GM18951 (cell line): Measurements from ENCODE around the gene TRAK1.

Source experiments
- POLR2A ChIP-seq: IDR thresholded peaks from 4 replicates; pipeline ENCODE4 v1.6.1; 2011; ENCODE audit warnings: mild to moderate bottlenecking; ENCODE audit not compliant: insufficient read length, insufficient read depth; ENCODE audit errors: extremely low read depth
- in situ Hi-C: fragments of 300-500 bp; cut with MboI; formaldehyde crosslinking; loops from one replicate; pipeline ENCODE4 v1.12.0; 2022; ENCODE audit warnings: low sequenced_read_pairs, mixed read lengths, inconsistent platforms; ENCODE audit not compliant: unreplicated experiment

The TRAK1 gene

DNA sequence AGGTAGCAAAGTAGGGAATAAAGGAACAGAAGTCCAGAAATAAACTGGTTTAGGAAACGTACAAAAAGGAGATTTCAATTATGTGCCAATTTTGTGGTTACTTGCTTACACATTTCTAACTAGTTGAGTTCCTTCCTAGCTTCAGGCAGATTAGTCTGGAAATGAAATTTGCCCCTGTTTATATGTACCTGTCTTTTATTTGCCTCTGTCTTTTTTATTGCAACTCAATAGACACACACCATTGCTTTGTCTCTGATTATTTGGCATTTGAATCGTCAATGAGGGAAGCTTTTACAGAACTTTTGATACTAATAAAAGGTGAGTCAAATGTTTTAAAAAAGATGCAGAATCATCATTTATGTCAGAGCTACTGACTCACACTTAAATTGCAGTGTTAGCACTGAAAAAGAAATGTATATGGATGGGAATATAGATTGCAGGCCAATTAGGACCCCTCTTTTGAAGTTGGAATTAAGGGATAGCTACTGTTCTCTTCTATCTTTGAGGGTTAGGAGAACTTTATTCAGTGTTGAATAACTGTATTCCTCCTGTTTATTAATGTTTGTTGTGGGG, 60.5 kb downstream of the TRAK1 start:
- no peak for TF ChIP-seq POLR2A
- in situ Hi-C loops = no loop called here

DNA sequence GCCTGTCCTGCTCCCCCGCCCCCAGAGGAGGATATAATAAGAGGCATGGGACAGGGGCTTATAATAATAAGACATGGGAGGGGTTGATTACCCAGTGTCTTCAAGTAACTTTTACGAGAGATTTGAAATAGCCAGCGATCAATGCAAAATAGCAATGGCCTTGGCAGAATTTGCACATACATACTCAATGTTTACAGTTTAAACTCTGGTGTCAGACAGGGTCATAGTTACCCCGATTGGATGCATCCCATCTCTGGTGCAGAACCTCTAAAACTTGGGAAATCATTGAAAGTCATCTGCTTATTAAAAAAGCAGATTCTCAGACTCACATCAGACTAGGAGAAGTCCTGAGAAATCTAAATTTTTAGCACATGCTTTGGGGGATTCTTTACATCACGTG, 61.0 kb downstream of the TRAK1 start:
- in situ Hi-C loops = no loop called here

DNA sequence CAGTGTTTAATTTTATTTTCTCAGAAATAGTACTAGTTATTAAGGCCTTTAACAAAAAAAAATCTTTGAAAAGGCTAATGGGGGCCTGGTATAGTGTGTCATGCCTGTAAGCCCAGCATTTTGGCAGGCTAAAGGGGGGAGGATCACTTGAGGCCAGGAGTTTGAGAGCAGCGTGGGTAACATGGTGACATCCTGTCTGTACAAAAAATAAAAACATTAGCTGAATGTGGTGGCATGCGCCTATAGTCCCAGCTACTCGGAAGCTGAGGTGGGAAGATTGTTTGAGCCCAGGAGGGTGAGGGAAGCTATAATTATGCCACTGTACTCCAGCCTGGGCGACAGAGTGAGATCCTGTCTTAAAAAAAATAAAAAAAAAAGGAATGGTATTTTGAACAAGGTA, 61.9 kb downstream of the TRAK1 start:
- TF ChIP-seq POLR2A = no peak
- in situ Hi-C loops = no loop called here

More for the DNA sequence above, 61.0 kb downstream of the TRAK1 start:
- TF ChIP-seq POLR2A = no peak

DNA sequence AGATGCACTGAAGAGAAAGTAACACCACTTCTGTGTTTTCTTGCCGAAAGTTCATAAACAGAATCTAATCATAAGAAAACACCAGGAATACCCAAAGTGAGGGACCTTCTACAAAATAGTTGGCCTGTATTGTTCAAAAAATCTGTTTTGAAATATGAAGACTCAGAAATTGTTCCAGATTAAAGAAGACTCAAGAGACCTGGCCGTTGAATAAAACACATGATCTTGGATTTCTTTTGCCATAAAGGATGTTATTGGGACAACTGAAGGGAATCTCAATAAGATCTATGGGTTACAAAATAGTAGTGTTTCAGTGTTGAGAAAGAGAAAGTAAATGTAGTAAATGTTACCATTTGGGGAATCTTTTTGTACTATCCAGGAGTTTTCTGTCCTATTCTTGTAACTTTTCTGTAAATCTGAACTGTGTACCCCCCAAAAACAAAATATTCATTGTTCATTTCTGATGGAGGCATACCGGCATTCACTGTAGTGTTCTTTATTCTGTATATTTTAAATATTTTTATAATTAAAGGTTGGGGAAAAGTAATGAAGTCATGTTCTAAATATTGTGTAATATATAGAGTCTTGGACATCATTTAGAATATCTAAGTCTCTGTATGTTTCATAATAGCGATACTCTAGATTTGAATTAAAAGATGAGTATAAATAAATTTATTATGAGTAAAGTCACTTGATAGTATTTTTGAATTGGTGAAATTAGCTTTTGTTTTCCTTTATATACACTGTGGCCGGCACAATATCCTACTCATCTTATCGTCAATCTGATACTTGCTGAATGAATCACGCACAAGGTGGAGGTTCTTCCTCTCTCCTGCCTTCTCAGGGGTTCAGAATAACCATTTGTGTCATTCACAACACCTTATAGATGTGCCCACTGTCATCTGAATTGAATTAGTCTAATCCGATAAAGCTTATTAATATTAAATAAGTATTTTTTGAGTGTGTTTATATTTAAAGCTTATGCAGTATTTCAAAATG, 66.7 kb downstream of the TRAK1 start:
- no peak for TF ChIP-seq POLR2A
- in situ Hi-C loops = no loop called here

DNA sequence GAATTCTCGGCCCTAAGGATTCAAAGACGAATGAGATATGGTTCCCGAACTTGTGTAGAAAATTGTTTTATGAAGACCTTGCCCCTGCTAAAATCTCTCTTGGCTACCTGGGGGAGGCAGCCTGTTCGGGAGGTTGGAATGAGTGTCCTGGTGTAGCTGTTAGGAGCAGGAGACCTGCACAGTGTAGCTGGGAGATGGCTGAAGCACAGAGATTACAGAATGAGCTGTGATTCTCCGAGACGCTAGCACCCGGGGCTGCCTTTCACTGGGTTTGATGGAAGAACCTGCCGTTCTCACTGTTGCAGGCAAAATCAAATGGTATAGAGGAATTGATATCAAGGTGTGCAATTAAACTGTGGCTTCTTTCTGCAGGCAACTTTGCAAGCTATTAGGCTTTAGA, 68.0 kb downstream of the TRAK1 start:
- TF ChIP-seq POLR2A = no peak
- in situ Hi-C loops = no loop called here

DNA sequence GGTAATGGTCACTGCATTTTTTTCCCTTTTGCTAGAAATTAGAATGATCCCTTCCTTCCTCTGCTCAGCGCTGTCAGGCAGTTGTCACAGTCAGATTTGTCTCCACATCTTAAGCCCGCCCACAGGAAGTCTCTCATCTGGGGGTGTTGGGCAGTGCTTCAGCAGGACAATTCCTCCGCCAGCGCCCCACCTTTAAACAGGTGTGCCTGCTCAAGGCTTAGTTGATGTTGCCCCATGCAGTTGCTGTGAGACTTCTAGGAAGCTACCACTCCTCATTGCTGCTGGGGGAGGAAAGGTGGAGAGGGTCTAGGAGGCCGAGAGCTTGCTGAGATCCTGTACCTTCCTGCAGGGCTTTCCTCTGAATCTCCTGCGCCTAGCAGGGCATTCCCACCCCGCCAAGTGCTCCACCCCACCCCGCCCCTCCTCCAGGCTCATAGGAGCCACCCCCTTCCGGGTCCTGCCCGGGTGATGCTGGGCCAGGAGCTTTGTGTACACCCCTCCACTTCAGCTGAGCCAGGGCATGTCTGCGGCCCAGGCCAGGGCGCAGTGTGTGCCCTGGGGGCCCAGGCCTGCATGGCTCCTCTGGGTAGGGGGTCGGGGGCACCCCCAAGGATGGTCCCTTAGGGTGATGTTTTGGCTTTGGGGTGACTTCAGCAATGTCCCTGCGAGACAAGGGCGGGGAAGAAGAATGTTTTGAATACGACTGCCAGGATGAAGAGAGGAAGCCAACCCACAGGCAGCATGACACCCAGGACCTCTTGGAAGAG, 68.7 kb downstream of the TRAK1 start:
- in situ Hi-C loops = no loop called here
- TF ChIP-seq POLR2A = no peak

DNA sequence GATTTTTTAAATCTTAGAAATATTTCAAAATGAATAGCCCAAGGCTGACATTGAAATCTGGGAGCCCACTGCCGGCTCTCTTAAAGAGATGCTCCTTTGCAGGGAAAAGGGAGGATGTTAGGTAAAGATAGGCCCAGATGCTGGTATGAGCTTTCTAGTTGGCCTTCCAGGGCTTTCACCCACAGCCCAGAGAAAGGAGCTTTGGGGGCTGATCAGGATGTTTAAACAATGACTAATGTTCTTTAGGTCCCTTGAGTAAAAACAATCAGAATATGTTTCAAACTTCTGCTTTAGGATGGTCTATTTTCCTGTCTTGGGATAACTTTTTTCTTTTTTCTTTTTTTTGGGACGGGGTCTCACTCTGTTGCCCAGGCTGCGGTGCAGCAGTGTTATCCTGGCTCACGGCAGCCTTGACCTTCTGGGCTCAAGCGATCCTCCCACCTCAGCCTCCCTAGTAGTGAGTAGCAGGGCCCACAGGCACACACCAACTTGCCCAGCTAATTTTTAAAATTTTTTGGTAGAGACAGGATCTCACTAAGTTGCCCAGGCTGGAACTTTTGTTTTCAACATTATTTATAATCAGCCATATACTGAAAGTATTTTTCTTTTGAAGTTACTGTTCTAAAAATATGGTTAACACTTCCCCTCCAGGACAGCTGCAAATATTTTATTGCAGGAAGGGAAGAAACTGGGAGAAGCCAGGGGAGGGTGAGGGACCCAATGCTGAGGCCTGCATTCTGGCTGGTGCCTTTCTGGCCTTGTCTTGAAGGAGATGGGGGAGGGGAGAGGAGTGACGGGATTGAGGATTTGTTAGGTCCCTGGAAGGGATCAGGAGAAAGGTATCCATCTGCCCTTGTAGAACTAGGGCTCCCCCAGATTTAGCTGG, 70.1 kb downstream of the TRAK1 start:
- no peak for TF ChIP-seq POLR2A
- in situ Hi-C loops = no loop called here

DNA sequence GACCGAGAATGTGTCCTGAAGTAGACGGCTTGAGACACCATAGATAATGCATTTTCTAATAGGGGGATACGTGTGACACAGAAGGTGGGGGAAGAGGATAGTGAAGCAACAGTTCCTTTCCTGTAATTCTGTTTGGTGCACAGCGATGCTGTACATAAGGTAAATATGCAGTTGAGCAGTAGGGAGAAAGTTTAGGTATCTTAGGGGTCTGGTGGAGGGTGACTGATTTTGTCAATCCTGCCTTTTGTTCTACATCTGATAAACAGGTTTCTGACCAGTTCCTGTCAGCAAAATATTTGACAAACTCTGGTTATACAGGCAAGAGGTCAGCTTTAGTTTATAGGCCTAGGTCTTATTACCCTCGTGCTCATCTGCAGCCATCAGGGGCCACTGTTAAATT, 71.3 kb downstream of the TRAK1 start:
- in situ Hi-C loops = no loop called here
- TF ChIP-seq POLR2A = no peak

DNA sequence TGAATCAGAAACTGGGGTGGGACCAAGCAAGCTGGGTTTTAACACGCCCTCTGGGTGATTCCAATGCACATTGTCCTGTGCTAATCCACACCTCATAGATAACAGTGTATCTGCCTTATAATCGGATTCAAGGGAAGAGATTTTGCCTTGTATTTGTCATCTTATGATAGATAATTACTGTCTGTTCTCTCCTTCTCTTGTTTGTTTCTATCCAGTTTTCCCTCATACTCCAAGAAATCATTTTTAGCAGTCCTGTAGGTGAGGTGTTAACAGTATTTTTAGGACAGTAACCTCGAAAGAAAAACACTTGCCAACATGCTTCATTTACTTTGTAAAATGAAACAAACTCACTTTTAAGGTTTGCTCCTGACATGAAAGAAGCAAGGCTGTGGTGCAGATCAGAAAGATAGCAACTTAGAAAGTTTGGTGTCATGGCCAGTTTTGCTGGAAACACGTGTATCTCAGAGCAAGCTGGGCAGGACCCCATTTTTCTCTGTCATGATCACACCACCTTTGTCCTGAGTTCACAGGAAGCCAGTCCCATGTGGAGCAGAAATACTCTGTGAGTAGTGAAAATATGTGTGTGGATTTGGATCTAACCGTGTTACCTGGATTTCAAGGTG, 72.6 kb downstream of the TRAK1 start:
- no peak for TF ChIP-seq POLR2A

DNA sequence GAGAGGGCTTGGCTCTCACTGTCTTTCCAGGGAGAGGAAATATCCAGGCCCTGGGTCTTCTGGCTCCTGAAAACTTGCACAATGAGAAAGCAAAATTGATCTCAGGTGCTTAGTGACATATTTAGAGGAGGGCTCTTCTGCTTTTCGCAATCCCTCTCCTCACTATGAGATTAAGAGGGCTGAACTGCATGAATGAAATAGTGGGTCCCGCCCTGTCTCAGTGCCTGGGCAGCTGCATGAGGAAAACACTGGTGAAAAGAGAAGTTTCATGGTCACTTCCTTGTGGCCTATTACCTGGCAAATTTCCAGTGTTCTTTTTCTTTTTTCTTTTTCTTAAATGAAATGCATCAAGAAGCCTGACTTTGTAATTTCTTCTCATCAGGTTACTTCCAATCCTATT, 73.5 kb downstream of the TRAK1 start:
- in situ Hi-C loops = no loop called here

More for the DNA sequence above, 72.6 kb downstream of the TRAK1 start:
- in situ Hi-C loops = no loop called here

DNA sequence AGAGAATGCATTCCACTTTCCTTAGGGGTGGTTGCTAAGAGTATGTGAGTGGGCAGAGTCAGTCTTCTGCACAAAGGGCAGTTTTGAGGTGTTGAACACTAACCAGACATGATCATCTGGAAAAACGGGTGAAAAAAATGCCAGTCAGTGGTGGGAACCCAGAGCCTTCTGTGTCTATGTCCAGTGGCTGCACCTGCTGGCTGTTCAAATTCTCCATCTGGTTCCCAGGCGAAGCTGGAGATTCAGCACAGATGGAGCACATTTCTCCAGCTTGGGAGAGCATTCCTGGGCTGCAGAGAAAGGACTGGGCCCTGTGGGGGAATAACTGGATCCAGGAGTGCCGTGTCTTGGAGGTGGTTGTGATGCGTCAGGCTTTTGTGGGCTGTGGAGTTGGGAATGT, 74.1 kb downstream of the TRAK1 start:
- no peak for TF ChIP-seq POLR2A
- in situ Hi-C loops = no loop called here

More for the DNA sequence above, 73.5 kb downstream of the TRAK1 start:
- TF ChIP-seq POLR2A = no peak

DNA sequence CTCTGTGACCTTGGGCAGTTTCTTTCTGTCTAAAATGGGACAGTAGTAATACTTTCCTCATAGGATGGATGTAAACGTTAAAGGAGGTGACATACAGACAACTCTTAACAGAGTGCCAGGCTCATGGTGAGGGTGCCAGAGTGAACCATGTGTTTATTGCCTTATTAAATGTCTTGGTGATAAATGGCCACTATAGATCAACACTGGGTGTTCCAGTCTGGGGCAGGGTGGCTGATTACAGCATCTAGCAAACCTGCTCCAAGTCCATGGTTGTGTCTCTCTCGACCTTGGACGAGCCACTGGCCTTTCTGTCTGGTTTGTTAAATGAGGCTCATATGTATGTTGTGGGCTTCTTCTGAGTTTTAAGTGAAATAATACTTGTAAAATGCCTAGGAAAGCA, 75.1 kb downstream of the TRAK1 start:
- in situ Hi-C loops = no loop called here
- no peak for TF ChIP-seq POLR2A
